Measurements from ENCODE around the gene OIP5.

OIP5 gene

GRCh38 chr15:41259546-41260189 lies 72.7 kb downstream of the OIP5 start:
- DNase-seq (ENCODE audit: low read depth): no peak
